Activated CD4-positive, alpha-beta T cell treated with anti-CD3 and anti-CD28 coated beads for 36 hours (primary cell): Measurements from ENCODE around the gene TFPT. TPM values are rescaled to one million over a fixed set of nuclear protein-coding genes. Genes with fewer than 3 reads are reported as not detected.

Experiments used
- ATAC-seq: fragments of 200-7000 bp; cut with Tn5 transposase; one replicate; pipeline ENCODE4 v1.10.0; 2021; ENCODE audit warnings: mild to moderate bottlenecking, moderate library complexity
- CTCF ChIA-PET: fragments of 350-600 bp; sonication (Branson Sonifier 250); formaldehyde crosslinking; loops from one replicate; lab custom pipeline; 2021; ENCODE audit warnings: antibody characterized with exemption; lab: Charles Lee
- POLR2A ChIA-PET: fragments of 350-600 bp; sonication (Branson Sonifier 250); formaldehyde crosslinking; loops from one replicate; lab custom pipeline; 2021; ENCODE audit warnings: antibody characterized with exemption, inconsistent platforms; lab: Charles Lee
- DNase-seq: peaks from one replicate; pipeline ENCODE4 v3.0.0-alpha.2; 2020
- H3K27ac Mint-ChIP-seq: one replicate; pipeline ENCODE4 v1.8.0; 2021; ENCODE audit warnings: mixed read lengths
- H3K27me3 Mint-ChIP-seq: one replicate; pipeline ENCODE4 v1.8.0; 2021; ENCODE audit warnings: mixed read lengths
- H3K36me3 Mint-ChIP-seq: one replicate; pipeline ENCODE4 v1.8.0; 2021; ENCODE audit warnings: low read depth, mixed read lengths
- H3K4me1 Mint-ChIP-seq: one replicate; pipeline ENCODE4 v1.8.0; 2021; ENCODE audit warnings: mixed read lengths
- H3K4me3 Mint-ChIP-seq: one replicate; pipeline ENCODE4 v1.8.0; 2021; ENCODE audit warnings: mild to moderate bottlenecking, moderate library complexity, mixed read lengths
- H3K9me3 Mint-ChIP-seq: one replicate; pipeline ENCODE4 v1.8.0; 2021; ENCODE audit warnings: low read depth, mixed read lengths
- intact Hi-C, 2 experiments: fragments of 100-400 bp; cut with DNase I in 1 of 2; cut with micrococcal nuclease in 1 of 2; formaldehyde crosslinking; loops; one replicate each; pipeline versions ENCODE4 v1.14.2 to v1.15.1; 2022 to 2024; cut with DNase I, micrococcal nuclease
- total RNA-seq, 2 experiments: library from RNA; stranded (reverse); gene quantifications; one replicate each; pipeline ENCODE4 v1.2.3, GENCODE V29; 2021

Gene TFPT
- total RNA-seq, 2 experiments from 2014 or later: 28.5 to 39.3 TPM

DNA sequence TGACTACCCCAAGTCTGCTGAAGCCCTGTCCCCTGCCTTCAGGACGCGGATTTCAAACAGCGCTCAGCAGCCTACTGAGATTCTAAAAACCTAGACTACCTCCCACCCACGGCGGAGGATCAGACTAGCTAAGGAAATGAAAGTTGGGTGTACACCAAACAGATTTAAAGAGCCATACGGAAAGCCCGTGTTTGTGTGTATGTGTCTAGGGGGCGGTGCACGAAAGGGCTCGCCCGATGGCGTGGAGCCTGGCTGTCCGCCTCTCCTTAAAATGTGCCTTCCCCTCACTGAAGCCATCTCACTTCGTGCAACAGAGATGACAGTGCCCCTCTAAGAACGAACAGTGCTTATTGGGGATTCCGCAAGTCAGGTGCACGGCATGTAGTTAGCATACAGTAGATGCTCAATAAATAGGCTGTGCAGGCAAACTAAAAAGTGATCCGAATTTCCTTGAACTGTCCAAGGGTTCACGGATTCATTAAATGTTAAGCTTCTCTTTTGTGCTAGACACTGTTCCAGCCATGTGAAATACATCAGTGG is 43.4 kb upstream of the TFPT start:
- Mint-ChIP-seq H3K9me3 (no peaks in the 10 kb centered on the region), H3K27me3 (peaks cover 3% of the 10 kb centered on the region), H3K4me1 (peaks cover 56% of the 10 kb centered on the region), H3K36me3 (peaks cover 31% of the 10 kb centered on the region), H3K27ac (peak overlapping the region; percentile 98), H3K4me3 (peak overlapping the region; percentile 87)
- ATAC-seq: no peak
- CTCF ChIA-PET: interaction anchor here (0.7 to 2.7 kb wide), 6 partner anchors 10 to 1496 kb away, joined by 3 to 15 read pairs (median 4); partner anchors contain the start of genes CNOT3 and TSEN34
- peak; percentile 66 for DNase-seq
- intact Hi-C loops: loop anchor here (1.0 to 5.0 kb wide), 11 partner anchors 22 to 305 kb away; partner anchors contain the start of genes CNOT3 (in 2 of the 2), PRPF31 (in 2 of the 2), RPS9 (in 2 of the 2) and TFPT (in 2 of the 2)
- POLR2A ChIA-PET: interaction anchor here (0.6 to 3.2 kb wide), 3 partner anchors 11 to 49 kb away, joined by 3 to 22 read pairs (median 3); partner anchors contain the start of gene CNOT3

DNA sequence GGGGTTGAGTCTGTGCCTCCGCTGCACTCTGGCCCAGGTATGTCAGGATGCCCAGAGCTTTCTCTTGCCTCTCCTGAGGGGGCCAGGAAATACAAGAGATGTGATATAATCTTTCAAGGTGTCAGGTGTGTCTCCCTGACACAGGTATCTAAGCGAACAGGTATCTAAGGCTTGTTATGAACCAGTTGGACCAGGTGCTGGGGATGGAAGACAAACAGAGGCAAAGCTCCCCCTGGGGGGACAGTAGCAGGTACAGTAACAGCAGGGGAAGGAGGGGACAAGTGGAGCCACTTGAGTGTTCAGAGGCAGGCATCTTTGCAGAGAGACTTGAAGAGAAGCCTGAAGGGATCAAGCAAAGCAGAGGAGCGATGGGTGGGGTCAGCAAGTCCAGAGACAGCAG is 41.5 kb upstream of the TFPT start:
- Mint-ChIP-seq H3K4me3 (no peak overlapping the region), H3K4me1 (peaks cover 50% of the 10 kb centered on the region), H3K27me3 (no peaks in the 10 kb centered on the region), H3K27ac (no peak overlapping the region), H3K36me3 (peaks cover 41% of the 10 kb centered on the region), H3K9me3 (no peaks in the 10 kb centered on the region)
- ATAC-seq: no peak
- CTCF ChIA-PET: interaction anchor here (0.6 to 1.0 kb wide), 2 partner anchors 10 to 89 kb away, joined by 3 to 4 read pairs; no protein-coding TSS in a partner anchor
- intact Hi-C loops: loop anchor here in 1 of 2 experiments (5.0 kb wide), 1 partner anchor 45 kb away; the partner anchor contains the start of gene RPS9
- DNase-seq: no peak
- POLR2A ChIA-PET: interaction anchor here (0.7 kb wide), 1 partner anchor 1957 kb away, joined by 5 read pairs; no protein-coding TSS in a partner anchor

DNA sequence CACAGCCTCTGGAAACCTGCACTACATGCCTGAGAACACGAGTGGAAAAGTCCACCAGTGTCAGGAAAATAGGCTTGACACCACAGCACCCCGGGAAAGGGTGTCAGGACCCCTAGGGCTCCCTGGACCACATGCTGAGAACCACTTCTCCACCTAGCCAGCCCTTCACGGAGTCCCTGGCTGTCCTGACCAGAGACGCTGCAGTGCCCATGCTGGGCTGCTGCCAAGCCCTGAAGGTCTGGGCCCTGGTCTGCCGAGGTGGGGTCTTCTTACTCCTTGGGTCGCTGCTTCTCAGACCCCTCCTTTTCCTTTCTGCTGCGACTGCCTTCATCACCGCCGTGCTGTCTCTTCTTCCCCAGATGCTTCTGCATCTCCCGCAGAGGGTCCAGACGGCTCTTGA is 41.0 kb upstream of the TFPT start:
- no peak for DNase-seq
- no peaks in the 10 kb centered on the region for H3K27me3 Mint-ChIP-seq
- ATAC-seq: no peak
- CTCF ChIA-PET: interaction anchor here (0.6 to 1.0 kb wide), 2 partner anchors 10 to 89 kb away, joined by 3 to 4 read pairs; no protein-coding TSS in a partner anchor
- H3K4me1 Mint-ChIP-seq: peaks cover 47% of the 10 kb centered on the region
- POLR2A ChIA-PET: interaction anchor here (0.7 kb wide), 1 partner anchor 12 kb away, joined by 3 read pairs; no protein-coding TSS in a partner anchor
- peaks cover 44% of the 10 kb centered on the region for H3K36me3 Mint-ChIP-seq
- no peaks in the 10 kb centered on the region for H3K9me3 Mint-ChIP-seq
- H3K27ac Mint-ChIP-seq: peak overlapping the region; percentile 60
- intact Hi-C loops: loop anchor here in 1 of 2 experiments (5.0 kb wide), 1 partner anchor 46 kb away; the partner anchor contains the start of gene RPS9
- no peak overlapping the region for H3K4me3 Mint-ChIP-seq

DNA sequence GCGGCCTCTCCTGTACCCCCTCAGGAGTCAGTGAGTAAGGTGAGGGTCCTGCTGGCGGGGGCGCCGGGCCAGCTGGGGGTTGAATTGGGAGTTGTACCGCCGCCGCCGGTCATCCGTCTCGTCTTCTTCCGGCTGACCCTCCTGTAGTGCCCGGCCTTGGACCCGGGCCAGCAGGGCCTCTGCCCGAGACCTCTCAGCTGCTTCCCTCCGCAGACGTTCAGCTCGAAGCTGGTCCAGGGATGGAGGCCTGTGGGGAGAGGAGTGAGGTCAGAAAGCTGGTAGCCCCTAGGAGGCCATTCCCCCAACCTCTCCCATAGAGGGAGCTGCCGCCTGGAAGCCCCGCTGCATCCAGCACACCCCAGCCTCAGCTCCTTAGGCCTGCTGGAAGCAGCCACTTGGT is 40.2 kb upstream of the TFPT start:
- POLR2A ChIA-PET: interaction anchor here (0.7 to 0.9 kb wide), 2 partner anchors 13 to 32 kb away, joined by 3 to 4 read pairs; no protein-coding TSS in a partner anchor

DNA sequence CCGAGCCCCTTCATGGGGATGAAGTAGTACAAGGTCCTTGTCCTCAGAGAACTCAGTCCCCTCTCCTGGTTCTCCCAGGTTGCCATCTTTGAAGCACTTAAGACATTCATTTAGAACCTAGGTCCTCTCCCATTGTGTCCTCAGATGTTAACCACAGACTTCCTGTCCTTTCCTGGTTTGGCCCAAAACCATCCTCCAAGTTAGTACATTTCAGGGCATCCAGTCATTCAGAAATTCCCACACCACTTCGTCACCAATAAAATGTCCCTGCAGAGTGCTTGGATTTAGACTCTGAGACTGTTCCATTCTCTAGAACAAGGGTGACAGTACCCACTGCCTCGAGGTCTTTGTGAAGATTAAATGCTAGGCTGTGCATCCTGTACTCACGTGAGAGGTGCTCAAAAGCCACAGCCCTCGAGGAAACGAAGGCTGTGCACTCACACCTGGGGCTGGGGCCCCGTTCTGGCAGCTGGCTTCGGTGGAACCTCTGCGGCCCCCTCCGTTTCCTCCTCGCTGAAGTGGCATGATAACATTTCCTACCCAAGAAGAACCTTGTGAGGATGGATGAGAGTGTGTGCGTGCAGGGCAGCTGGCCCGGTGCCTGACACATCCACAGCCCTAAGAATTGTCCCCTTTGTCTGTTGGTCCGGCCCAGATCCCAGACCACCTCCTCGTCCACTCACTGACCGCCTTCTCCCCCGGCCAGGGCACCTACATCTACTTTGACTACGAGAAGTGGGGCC is 39.3 kb upstream of the TFPT start:
- CTCF ChIA-PET: no interaction called here
- POLR2A ChIA-PET: interaction anchor here (0.7 kb wide), 1 partner anchor 18 kb away, joined by 6 read pairs; no protein-coding TSS in a partner anchor
- ATAC-seq: no peak
- Mint-ChIP-seq H3K36me3 (peaks cover 51% of the 10 kb centered on the region), H3K27me3 (no peaks in the 10 kb centered on the region), H3K9me3 (no peaks in the 10 kb centered on the region), H3K4me1 (peaks cover 37% of the 10 kb centered on the region), H3K4me3 (no peak overlapping the region), H3K27ac (peak overlapping the region; percentile 81)
- intact Hi-C loops: loop anchor here in 1 of 2 experiments (5.0 kb wide), 1 partner anchor 48 kb away; the partner anchor contains the start of gene RPS9
- peak; percentile 68 for DNase-seq

More for the DNA sequence above, 40.2 kb upstream of the TFPT start:
- ATAC-seq: no peak
- H3K36me3 Mint-ChIP-seq: peaks cover 47% of the 10 kb centered on the region
- H3K4me3 Mint-ChIP-seq: no peak overlapping the region
- H3K9me3 Mint-ChIP-seq: no peaks in the 10 kb centered on the region
- DNase-seq: no peak
- H3K27ac Mint-ChIP-seq: no peak overlapping the region
- CTCF ChIA-PET: no interaction called here
- no peaks in the 10 kb centered on the region for H3K27me3 Mint-ChIP-seq
- H3K4me1 Mint-ChIP-seq: peaks cover 43% of the 10 kb centered on the region
- intact Hi-C loops: loop anchor here in 1 of 2 experiments (5.0 kb wide), 1 partner anchor 47 kb away; the partner anchor contains the start of gene RPS9

DNA sequence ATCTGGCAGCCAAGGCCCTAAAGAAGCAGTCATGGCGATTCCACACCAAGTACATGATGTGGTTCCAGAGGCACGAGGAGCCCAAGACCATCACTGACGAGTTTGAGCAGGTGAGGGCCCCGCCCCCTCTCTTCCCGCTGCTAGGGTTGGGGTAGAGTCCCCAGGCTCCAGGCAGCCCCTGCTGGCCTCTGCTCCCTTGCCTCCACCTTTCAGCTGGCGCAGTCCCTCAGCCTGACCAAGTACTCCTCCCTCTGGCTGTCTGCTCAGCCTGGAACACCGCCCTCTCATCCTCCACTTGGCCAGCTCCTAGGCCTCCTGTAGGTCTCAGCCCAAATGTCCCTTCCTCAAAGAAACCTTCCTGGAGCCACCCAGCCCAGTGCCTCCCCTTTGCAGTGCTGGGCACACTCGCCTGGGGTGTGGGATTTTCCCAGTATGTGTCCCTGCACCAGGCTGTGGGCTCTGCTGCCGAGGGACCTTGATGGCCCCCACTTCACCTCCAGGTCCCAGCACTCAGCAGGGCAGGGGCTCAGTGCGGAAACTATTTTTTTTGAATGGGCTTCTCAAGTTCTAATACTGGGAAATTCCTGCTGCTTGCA is 38.4 kb upstream of the TFPT start:
- DNase-seq (no peak), ATAC-seq (no peak)
- no peak overlapping the region for H3K4me3 Mint-ChIP-seq
- H3K27me3 Mint-ChIP-seq: no peaks in the 10 kb centered on the region
- H3K9me3 Mint-ChIP-seq: no peaks in the 10 kb centered on the region
- H3K27ac Mint-ChIP-seq: peak overlapping the region; percentile 25
- peaks cover 53% of the 10 kb centered on the region for H3K36me3 Mint-ChIP-seq
- ChIA-PET CTCF (interaction anchor here (0.6 kb wide), 1 partner anchor 50 kb away, joined by 3 read pairs; no protein-coding TSS in a partner anchor), POLR2A (interaction anchor here (0.7 kb wide), 1 partner anchor 17 kb away, joined by 6 read pairs; no protein-coding TSS in a partner anchor)
- peaks cover 34% of the 10 kb centered on the region for H3K4me1 Mint-ChIP-seq
- intact Hi-C loops: no loop called here

DNA sequence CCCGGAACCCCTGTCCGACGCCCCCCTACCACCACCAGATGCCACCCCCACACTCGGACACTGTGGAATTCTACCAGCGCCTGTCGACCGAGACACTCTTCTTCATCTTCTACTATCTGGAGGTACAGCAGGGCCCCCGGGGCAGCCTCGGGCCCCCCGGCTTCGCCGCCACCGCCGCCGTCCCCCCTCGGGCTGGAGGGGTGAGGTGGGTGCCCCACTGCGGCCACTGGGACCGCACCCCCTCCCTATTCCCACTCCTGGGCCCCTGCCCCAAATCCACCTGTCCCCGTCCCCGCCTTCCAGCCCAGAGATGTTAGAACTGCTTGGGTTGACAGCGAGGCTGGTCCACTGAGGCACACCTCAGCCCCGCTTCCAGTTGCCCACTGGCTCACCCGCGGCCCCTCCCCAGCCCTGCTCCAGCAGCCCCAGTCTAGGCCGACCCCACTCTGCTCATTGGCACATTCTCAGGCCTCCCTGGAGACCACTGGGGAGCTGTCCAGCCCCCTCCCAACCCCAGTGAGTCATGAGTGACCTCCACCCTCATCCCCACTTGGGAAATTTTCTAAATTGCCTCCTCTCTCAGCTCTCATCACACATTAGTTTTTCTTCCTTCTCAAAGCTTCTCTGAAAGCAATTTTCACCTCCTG is 37.5 kb upstream of the TFPT start:
- Mint-ChIP-seq H3K27ac (peak overlapping the region; percentile 43), H3K9me3 (no peaks in the 10 kb centered on the region), H3K36me3 (peaks cover 51% of the 10 kb centered on the region), H3K4me3 (no peak overlapping the region), H3K4me1 (peaks cover 27% of the 10 kb centered on the region), H3K27me3 (no peaks in the 10 kb centered on the region)
- ChIA-PET POLR2A (no interaction called here), CTCF (no interaction called here)
- ATAC-seq (no peak), DNase-seq (no peak)
- intact Hi-C loops: no loop called here

DNA sequence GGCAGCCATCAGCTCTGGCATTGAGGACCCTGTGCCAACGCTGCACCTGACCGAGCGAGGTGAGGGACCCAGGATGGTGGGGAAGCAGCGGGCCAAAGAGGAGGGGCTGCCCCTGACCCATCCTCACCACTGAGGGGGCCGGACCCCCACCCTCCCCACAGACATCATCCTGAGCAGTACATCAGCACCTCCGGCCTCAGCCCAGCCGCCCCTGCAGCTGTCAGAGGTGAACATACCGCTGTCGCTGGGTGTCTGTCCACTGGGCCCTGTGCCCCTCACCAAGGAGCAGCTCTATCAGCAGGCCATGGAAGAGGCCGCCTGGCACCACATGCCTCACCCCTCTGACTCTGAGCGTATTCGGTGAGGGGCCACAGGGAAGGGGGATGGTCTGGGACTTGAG is 36.8 kb upstream of the TFPT start:
- ATAC-seq: no peak
- POLR2A ChIA-PET: no interaction called here
- intact Hi-C loops: no loop called here
- H3K27ac Mint-ChIP-seq: no peak overlapping the region
- no peaks in the 10 kb centered on the region for H3K9me3 Mint-ChIP-seq
- no peak overlapping the region for H3K4me3 Mint-ChIP-seq
- DNase-seq: no peak
- H3K4me1 Mint-ChIP-seq: peaks cover 26% of the 10 kb centered on the region
- CTCF ChIA-PET: interaction anchor here (1.1 kb wide), 1 partner anchor 15 kb away, joined by 3 read pairs; the partner anchor contains the start of gene CNOT3
- H3K27me3 Mint-ChIP-seq: no peaks in the 10 kb centered on the region
- H3K36me3 Mint-ChIP-seq: peaks cover 49% of the 10 kb centered on the region

DNA sequence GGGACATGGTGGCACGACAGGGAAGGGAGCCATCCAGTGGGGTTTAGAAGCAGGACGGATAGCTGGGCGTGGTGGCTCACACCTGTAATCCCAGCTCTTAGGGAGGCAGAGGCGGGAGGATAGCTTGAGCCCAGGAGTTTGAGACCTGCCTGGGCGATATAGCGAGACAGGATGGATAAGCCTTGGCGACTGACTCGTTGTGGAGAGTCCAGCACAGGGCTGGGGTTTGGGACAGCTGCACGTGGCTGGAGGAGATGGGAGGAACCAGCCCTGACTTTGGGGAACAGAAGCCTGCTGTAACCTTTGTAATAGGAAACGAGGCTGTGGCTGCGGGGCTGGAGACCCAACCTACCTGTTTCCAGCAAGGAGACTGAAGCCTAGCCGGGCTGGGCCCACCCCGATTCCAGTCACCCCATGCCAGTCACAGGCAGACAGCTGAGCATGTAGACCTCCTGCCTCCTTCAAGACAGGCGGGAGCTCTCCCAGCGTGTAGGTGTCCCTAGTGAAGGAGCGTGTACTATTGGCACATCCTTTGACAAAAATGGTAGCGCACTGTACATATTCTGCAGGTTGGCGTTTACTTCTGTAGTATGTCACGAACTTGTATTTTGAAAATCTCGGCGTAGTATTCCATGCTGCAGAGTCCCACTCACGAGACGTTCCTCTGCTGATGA is 36.0 kb upstream of the TFPT start:
- DNase-seq: no peak
- no peak overlapping the region for H3K4me3 Mint-ChIP-seq
- intact Hi-C loops: no loop called here
- peaks cover 20% of the 10 kb centered on the region for H3K4me1 Mint-ChIP-seq
- CTCF ChIA-PET: interaction anchor here (1.1 kb wide), 1 partner anchor 14 kb away, joined by 3 read pairs; the partner anchor contains the start of gene CNOT3
- no peak overlapping the region for H3K27ac Mint-ChIP-seq
- no peak for ATAC-seq
- POLR2A ChIA-PET: no interaction called here
- peaks cover 47% of the 10 kb centered on the region for H3K36me3 Mint-ChIP-seq
- H3K27me3 Mint-ChIP-seq: no peaks in the 10 kb centered on the region
- H3K9me3 Mint-ChIP-seq: no peaks in the 10 kb centered on the region
